IMR-90 (cell line): ENCODE measurements around the gene SCYL3. TPM values are rescaled to one million over a fixed set of nuclear protein-coding genes. Genes with fewer than 3 reads are reported as not detected.

Experiments
- ATAC-seq: fragments of 200-7000 bp; cut with Tn5 transposase; 2 replicates; pipeline ENCODE4 v1.9.1; 2020; ENCODE audit warnings: low read depth, mild to moderate bottlenecking, moderate library complexity
- BruUV-seq: library from RNA; stranded (reverse); fragments of 400-500 nt; replicated peaks from 2 replicates; lab custom pipeline; 2021; lab: Mats Ljungman, UMichigan
- CTCF ChIA-PET: fragments of 300-600 bp; formaldehyde crosslinking; extraction: SDS; loops from one replicate; lab custom pipeline; 2021; ENCODE audit warnings: antibody characterized with exemption; lab: Yijun Ruan, JAX
- POLR2A ChIA-PET: fragments of 300-600 bp; sonication (Branson Sonifier 250); formaldehyde crosslinking; loops from one replicate; lab custom pipeline; 2022; ENCODE audit warnings: antibody characterized with exemption; ENCODE audit not compliant: unreplicated experiment; lab: Charles Lee
- DNase-seq: peaks from one replicate; pipeline ENCODE4 v3.0.0; 2013
- H2AFZ ChIP-seq: replicated peaks from 2 replicates; pipeline ENCODE3; 2013; ENCODE audit warnings: low read length, mild to moderate bottlenecking; ENCODE audit not compliant: poor library complexity
- H2AK5ac ChIP-seq: 2 replicates; pipeline ENCODE4 v1.6.1; 2013; ENCODE audit warnings: low read depth, low read length, inconsistent platforms
- H2AK9ac ChIP-seq: replicated peaks from 2 replicates; pipeline ENCODE3; 2013; ENCODE audit warnings: mild to moderate bottlenecking, low read depth, low read length, moderate library complexity; ENCODE audit not compliant: poor library complexity
- H2BK120ac ChIP-seq: 2 replicates; pipeline ENCODE4 v1.6.1; 2013; ENCODE audit warnings: low read depth, low read length, inconsistent platforms
- H2BK15ac ChIP-seq: 3 replicates; pipeline ENCODE4 v1.6.1; 2013; ENCODE audit warnings: low read depth, low read length, inconsistent platforms
- H2BK20ac ChIP-seq: 2 replicates; pipeline ENCODE4 v1.6.1; 2013; ENCODE audit warnings: low read depth, mild to moderate bottlenecking, inconsistent platforms, low read length, moderate library complexity
- H2BK5ac ChIP-seq: 2 replicates; pipeline ENCODE4 v1.6.1; 2013; ENCODE audit warnings: mild to moderate bottlenecking, low read depth, low read length, inconsistent platforms; ENCODE audit not compliant: poor library complexity, severe bottlenecking
- H3K14ac ChIP-seq: replicated peaks from 2 replicates; pipeline ENCODE4 v1.6.1; 2013; ENCODE audit warnings: low read depth, low read length, inconsistent platforms
- H3K18ac ChIP-seq: 2 replicates; pipeline ENCODE4 v1.6.1; 2013; ENCODE audit warnings: low read depth, low read length, control low read depth
- H3K23ac ChIP-seq: 2 replicates; pipeline ENCODE4 v1.6.1; 2013; ENCODE audit warnings: low read depth, low read length, inconsistent platforms
- H3K27ac ChIP-seq: 2 replicates; pipeline ENCODE4 v1.5.1; 2013; ENCODE audit warnings: mild to moderate bottlenecking, control low read depth, low read length; ENCODE audit not compliant: insufficient read depth
- H3K27me3 ChIP-seq: 2 replicates; pipeline ENCODE4 v1.6.1; 2013; ENCODE audit warnings: low read length; ENCODE audit not compliant: control insufficient read depth, insufficient read depth
- H3K36me3 ChIP-seq: 2 replicates; pipeline ENCODE4 v1.6.1; 2013; ENCODE audit warnings: low read length, mixed read lengths; ENCODE audit not compliant: control insufficient read depth, insufficient read depth
- H3K4ac ChIP-seq: 2 replicates; pipeline ENCODE4 v1.6.1; 2013; ENCODE audit warnings: low read depth, low read length, inconsistent platforms
- H3K4me1 ChIP-seq: 2 replicates; pipeline ENCODE4 v1.6.1; 2013; ENCODE audit warnings: low read length, mixed read lengths; ENCODE audit not compliant: control insufficient read depth, insufficient read depth
- H3K4me2 ChIP-seq: 2 replicates; pipeline ENCODE4 v1.6.1; 2013; ENCODE audit warnings: low read depth, mild to moderate bottlenecking, control low read depth, low read length, moderate library complexity
- H3K4me3 ChIP-seq: 2 replicates; pipeline ENCODE4 v1.5.1; 2013; ENCODE audit warnings: low read depth, mild to moderate bottlenecking, control low read depth, low read length, moderate library complexity; ENCODE audit not compliant: insufficient read depth
- H3K56ac ChIP-seq: 2 replicates; pipeline ENCODE4 v1.6.1; 2013; ENCODE audit warnings: low read length, inconsistent platforms; ENCODE audit not compliant: insufficient read depth; ENCODE audit errors: extremely low read depth
- H3K79me1 ChIP-seq, 2 experiments: 2 replicates each; pipeline ENCODE4 v1.6.1; 2013; ENCODE audit warnings: low read length in 2 of 2, inconsistent platforms in 1 of 2, low read depth in 1 of 2
- H3K9ac ChIP-seq: 2 replicates; pipeline ENCODE4 v1.6.1; 2013; ENCODE audit warnings: low read depth, low read length, control low read depth
- H3K9me1 ChIP-seq: 2 replicates; pipeline ENCODE4 v1.6.1; 2013; ENCODE audit warnings: low read length, inconsistent platforms; ENCODE audit not compliant: insufficient read depth
- H3K9me3 ChIP-seq: 2 replicates; pipeline ENCODE4 v1.6.1; 2013; ENCODE audit warnings: low read length; ENCODE audit not compliant: control insufficient read depth, insufficient read depth
- H4K20me1 ChIP-seq: 2 replicates; pipeline ENCODE4 v1.6.1; 2013; ENCODE audit warnings: low read length, inconsistent platforms; ENCODE audit not compliant: insufficient read depth
- H4K5ac ChIP-seq: 2 replicates; pipeline ENCODE4 v1.6.1; 2013; ENCODE audit warnings: mild to moderate bottlenecking, low read depth, low read length, control low read depth
- H4K8ac ChIP-seq, 2 experiments: 2 replicates each; pipeline ENCODE4 v1.6.1; 2013; ENCODE audit warnings: low read depth in 2 of 2, low read length in 2 of 2, control low read depth in 1 of 2, inconsistent platforms in 1 of 2
- H4K91ac ChIP-seq: 2 replicates; pipeline ENCODE4 v1.6.1; 2013; ENCODE audit warnings: low read depth, low read length, inconsistent platforms; ENCODE audit not compliant: insufficient read depth
- BHLHE40 ChIP-seq: fragments of 150-350 bp; IDR thresholded peaks from 2 replicates; pipeline ENCODE4 v1.6.1; 2016; ENCODE audit warnings: mild to moderate bottlenecking, low read depth, low read length
- CEBPB ChIP-seq: IDR thresholded peaks from 2 replicates; pipeline ENCODE4 v1.6.1; 2012; ENCODE audit warnings: low read depth, low read length, improper control_type of control experiment
- CHD1 ChIP-seq: IDR thresholded peaks from 2 replicates; pipeline ENCODE4 v1.6.1; 2012; ENCODE audit warnings: low read depth, low read length, improper control_type of control experiment
- CTCF ChIP-seq: conservative IDR thresholded peaks from 2 replicates; pipeline ENCODE4 v1.5.1; 2012; ENCODE audit warnings: mild to moderate bottlenecking, low read depth, low read length, improper control_type of control experiment
- FOS ChIP-seq: fragments of 150-350 bp; IDR thresholded peaks from 2 replicates; pipeline ENCODE4 v1.6.1; 2016; ENCODE audit warnings: low read depth, low read length
- MAFK ChIP-seq: IDR thresholded peaks from 2 replicates; pipeline ENCODE4 v1.6.1; 2012; ENCODE audit warnings: low read depth, low read length, improper control_type of control experiment
- MAZ ChIP-seq: IDR thresholded peaks from 2 replicates; pipeline ENCODE4 v1.6.1; 2012; ENCODE audit warnings: low read depth, mild to moderate bottlenecking, low read length, improper control_type of control experiment, moderate library complexity, borderline replicate concordance
- MXI1 ChIP-seq: IDR thresholded peaks from 2 replicates; pipeline ENCODE4 v1.6.1; 2012; ENCODE audit warnings: low read depth, mild to moderate bottlenecking, low read length, moderate library complexity, borderline replicate concordance
- NFE2L2 ChIP-seq: fragments of 150-350 bp; IDR thresholded peaks from 2 replicates; pipeline ENCODE4 v1.6.1; 2016; ENCODE audit warnings: low read depth, mild to moderate bottlenecking, low read length
- POLR2A ChIP-seq: IDR thresholded peaks from 2 replicates; pipeline ENCODE4 v1.6.1; 2012; ENCODE audit warnings: mild to moderate bottlenecking, low read depth, low read length
- RAD21 ChIP-seq: IDR thresholded peaks from 2 replicates; pipeline ENCODE4 v1.6.1; 2012; ENCODE audit warnings: low read length, improper control_type of control experiment
- RCOR1 ChIP-seq: IDR thresholded peaks from 2 replicates; pipeline ENCODE4 v1.6.1; 2012; ENCODE audit warnings: mild to moderate bottlenecking, low read length, improper control_type of control experiment; ENCODE audit not compliant: insufficient replicate concordance
- RFX5 ChIP-seq: IDR thresholded peaks from 2 replicates; pipeline ENCODE4 v1.8.0; 2012; ENCODE audit warnings: low read depth, mild to moderate bottlenecking, low read length, moderate library complexity
- SMC3 ChIP-seq: fragments of 150-350 bp; IDR thresholded peaks from 2 replicates; pipeline ENCODE4 v1.6.1; 2016; ENCODE audit warnings: low read depth, mild to moderate bottlenecking, antibody characterized with exemption, low read length, moderate library complexity
- USF2 ChIP-seq: fragments of 150-350 bp; IDR thresholded peaks from 2 replicates; pipeline ENCODE4 v1.6.1; 2017; ENCODE audit warnings: mild to moderate bottlenecking, antibody characterized with exemption, low read length, low read depth
- WGBS, 2 experiments: methylation state at CpG; one replicate each; pipeline versions ENCODE4 v1.1.5 to v1.1.7; 2013; ENCODE audit warnings: missing lambda C conversion rate in 2 of 2; ENCODE audit not compliant: insufficient read length in 1 of 2; ENCODE audit errors: extremely low coverage in 2 of 2; 5-methylcytosine and 5-hydroxymethylcytosine counted together
- dilution Hi-C: fragments of 300-500 bp; cut with HindIII; formaldehyde crosslinking; loops from one replicate; pipeline ENCODE4 v1.14.3; 2018; ENCODE audit warnings: low sequenced_read_pairs; ENCODE audit not compliant: unreplicated experiment
- in situ Hi-C: fragments of 300-500 bp; cut with MboI; formaldehyde crosslinking; loops from 3 replicates; pipeline ENCODE4 v1.14.3; 2019; ENCODE audit warnings: low sequenced_read_pairs, inconsistent platforms, mixed read lengths
- intact Hi-C: fragments of 100-400 bp; cut with micrococcal nuclease; formaldehyde crosslinking; loops from 2 replicates; pipeline ENCODE4 v1.10.0; 2022
- polyA plus RNA-seq, 3 experiments: library from polyadenylated mRNA; depleted of rRNA; stranded (reverse); fragments of >200 nt; gene quantifications; 2 replicates each; pipeline ENCODE4 v1.2.3, GENCODE V29; 2012; ENCODE audit warnings: low replicate concordance in 1 of 3
- total RNA-seq: library from RNA; depleted of rRNA; stranded (reverse); fragments of >200 nt; gene quantifications from 2 replicates; pipeline ENCODE4 v1.2.3, GENCODE V29; 2012
- TF ChIP-seq, protein P1 (sequence below): fragments of 150-350 bp; IDR thresholded peaks from 2 replicates; pipeline ENCODE4 v1.6.1; 2016; ENCODE audit warnings: low read depth, mild to moderate bottlenecking, low read length, moderate library complexity, borderline replicate concordance

Gene SCYL3
- total and polyA plus RNA-seq, 2 of the 4 experiments (the other 2 are of a cell fraction), result 3.9 to 8.4 TPM

DNA sequence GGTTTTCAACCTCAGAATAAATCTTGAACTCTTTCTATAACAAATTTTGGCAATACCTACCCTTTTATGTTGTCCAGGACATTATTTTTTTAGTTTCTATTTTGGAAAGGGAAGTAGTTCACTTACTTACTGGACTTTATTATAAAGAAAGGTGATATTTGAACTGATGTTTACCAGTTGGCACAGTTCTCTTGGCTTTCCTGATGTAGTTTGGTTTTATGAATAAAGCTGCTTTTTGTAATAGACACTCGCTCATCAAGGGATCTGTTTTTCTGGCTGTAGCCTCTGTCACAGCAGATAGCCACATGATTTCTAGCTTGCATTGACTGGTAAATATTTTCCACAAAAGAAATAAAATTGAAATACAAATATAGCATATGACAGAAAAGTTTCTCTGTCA lies 58.0 kb downstream of the SCYL3 start:
- H3K18ac ChIP-seq, result no peak overlapping the region
- dilution Hi-C loops, result no loop called here
- H4K20me1 ChIP-seq, result no peaks in the 10 kb centered on the region
- no peak overlapping the region for H4K8ac ChIP-seq
- no peak overlapping the region for H3K9ac ChIP-seq
- no peaks in the 10 kb centered on the region for H3K9me1 ChIP-seq
- H2AK5ac ChIP-seq, result no peak overlapping the region
- no peak overlapping the region for H3K4me3 ChIP-seq
- ATAC-seq (no peak), DNase-seq (no peak)
- TF ChIP-seq CEBPB (no peak), CHD1 (no peak), RFX5 (no peak), NFE2L2 (no peak), USF2 (no peak), MXI1 (no peak), FOS (no peak), RCOR1 (no peak), SMC3 (no peak), CTCF (no peak), BHLHE40 (no peak), POLR2A (no peak), MAZ (no peak), RAD21 (no peak), MAFK (no peak)
- TF ChIP-seq, protein P1, sequence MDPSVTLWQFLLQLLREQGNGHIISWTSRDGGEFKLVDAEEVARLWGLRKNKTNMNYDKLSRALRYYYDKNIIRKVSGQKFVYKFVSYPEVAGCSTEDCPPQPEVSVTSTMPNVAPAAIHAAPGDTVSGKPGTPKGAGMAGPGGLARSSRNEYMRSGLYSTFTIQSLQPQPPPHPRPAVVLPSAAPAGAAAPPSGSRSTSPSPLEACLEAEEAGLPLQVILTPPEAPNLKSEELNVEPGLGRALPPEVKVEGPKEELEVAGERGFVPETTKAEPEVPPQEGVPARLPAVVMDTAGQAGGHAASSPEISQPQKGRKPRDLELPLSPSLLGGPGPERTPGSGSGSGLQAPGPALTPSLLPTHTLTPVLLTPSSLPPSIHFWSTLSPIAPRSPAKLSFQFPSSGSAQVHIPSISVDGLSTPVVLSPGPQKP, result no peak
- H3K9me3 ChIP-seq, result no peaks in the 10 kb centered on the region
- no peak overlapping the region for H2AK9ac ChIP-seq
- no TSS peak for BruUV-seq
- no peak overlapping the region for H3K14ac ChIP-seq
- H3K79me1 ChIP-seq, result peaks cover 0 to 4% of the 10 kb centered on the region in 2 experiments; a peak in 1 of 4 replicates
- no peak overlapping the region for H4K91ac ChIP-seq
- no peak overlapping the region for H2BK20ac ChIP-seq
- no peak overlapping the region for H3K4ac ChIP-seq
- WGBS, 2 experiments, result no CpG with 5 or more reads among the region's 1 CpG
- ChIA-PET CTCF (no interaction called here), POLR2A (no interaction called here)
- no peaks in the 10 kb centered on the region for H3K4me1 ChIP-seq
- no peaks in the 10 kb centered on the region for H3K27me3 ChIP-seq
- H2BK15ac ChIP-seq, result no peak overlapping the region
- intact Hi-C loops, result no loop called here
- H3K4me2 ChIP-seq, result no peak overlapping the region
- no peak overlapping the region for H3K23ac ChIP-seq
- H3K27ac ChIP-seq, result no peak overlapping the region
- in situ Hi-C loops, result no loop called here
- no peak overlapping the region for H2BK5ac ChIP-seq
- H2BK120ac ChIP-seq, result no peak overlapping the region
- H4K5ac ChIP-seq, result no peak overlapping the region
- no peaks in the 10 kb centered on the region; the same call in none of the 2 replicates for H3K36me3 ChIP-seq
- H3K56ac ChIP-seq, result no peak overlapping the region
- no peak overlapping the region for H2AFZ ChIP-seq
